ENCODE measurements around the gene CDC23. TPM values are rescaled to one million over a fixed set of nuclear protein-coding genes. Genes with fewer than 3 reads are reported as not detected.
A peak's percentile ranks its signal among the peaks of the same experiment; 100 is the strongest.

CDC23 gene
- total RNA-seq, 1 donor from 2014 or later, result 30.8 TPM

- Mint-ChIP-seq H3K27ac (ENCODE audit: unreplicated experiment) (peak overlapping the region; percentile 79), H3K36me3 (ENCODE audit: low read depth) (peaks cover 2% of the 10 kb centered on the region), H3K9me3 (ENCODE audit: low read depth) (peaks cover 4% of the 10 kb centered on the region), H3K27me3 (ENCODE audit: low read depth) (no peaks in the 10 kb centered on the region), H3K4me3 (ENCODE audit: unreplicated experiment) (no peak overlapping the region), H3K4me1 (ENCODE audit: low read depth) (peaks cover 18% of the 10 kb centered on the region)
- no peak for DNase-seq (ENCODE audit: low spot score)
- TF ChIP-seq CTCF (IDR thresholded peaks at IDR 0.05), result no peak
These were observed 17.1 kb upstream of the CDC23 start for GRCh38 chr5:138230261-138230660.

- DNase-seq (ENCODE audit: low spot score), result no peak
- no peaks in the 10 kb centered on the region for H3K27me3 Mint-ChIP-seq (ENCODE audit: low read depth)
- no peak for TF ChIP-seq CTCF (IDR thresholded peaks at IDR 0.05)
- peaks cover 4% of the 10 kb centered on the region for H3K9me3 Mint-ChIP-seq (ENCODE audit: low read depth)
- H3K27ac Mint-ChIP-seq (ENCODE audit: unreplicated experiment), result no peak overlapping the region
- H3K4me3 Mint-ChIP-seq (ENCODE audit: unreplicated experiment), result no peak overlapping the region
- H3K36me3 Mint-ChIP-seq (ENCODE audit: low read depth), result peaks cover 2% of the 10 kb centered on the region
- H3K4me1 Mint-ChIP-seq (ENCODE audit: low read depth), result peaks cover 18% of the 10 kb centered on the region
These were observed 16.3 kb upstream of the CDC23 start for GRCh38 chr5:138229387-138229786.

GRCh38 chr5:138226910-138227309 lies 13.8 kb upstream of the CDC23 start:
- Mint-ChIP-seq H3K27ac (ENCODE audit: unreplicated experiment) (no peak overlapping the region), H3K36me3 (ENCODE audit: low read depth) (peaks cover 2% of the 10 kb centered on the region), H3K4me1 (ENCODE audit: low read depth) (peaks cover 24% of the 10 kb centered on the region), H3K9me3 (ENCODE audit: low read depth) (peaks cover 4% of the 10 kb centered on the region), H3K27me3 (ENCODE audit: low read depth) (no peaks in the 10 kb centered on the region), H3K4me3 (ENCODE audit: unreplicated experiment) (no peak overlapping the region)
- no peak for TF ChIP-seq CTCF (IDR thresholded peaks at IDR 0.05)
- DNase-seq (ENCODE audit: low spot score), result no peak

- H3K36me3 Mint-ChIP-seq (ENCODE audit: low read depth), result peaks cover 2% of the 10 kb centered on the region
- H3K27me3 Mint-ChIP-seq (ENCODE audit: low read depth), result no peaks in the 10 kb centered on the region
- peaks cover 4% of the 10 kb centered on the region for H3K9me3 Mint-ChIP-seq (ENCODE audit: low read depth)
- no peak overlapping the region for H3K4me3 Mint-ChIP-seq (ENCODE audit: unreplicated experiment)
- no peak for DNase-seq (ENCODE audit: low spot score)
- peaks cover 6% of the 10 kb centered on the region for H3K4me1 Mint-ChIP-seq (ENCODE audit: low read depth)
- H3K27ac Mint-ChIP-seq (ENCODE audit: unreplicated experiment), result no peak overlapping the region
- no peak for TF ChIP-seq CTCF (IDR thresholded peaks at IDR 0.05)
These were observed 11.6 kb upstream of the CDC23 start for GRCh38 chr5:138224712-138225111.

GRCh38 chr5:138223532-138223931 lies 10.4 kb upstream of the CDC23 start:
- Mint-ChIP-seq H3K4me3 (ENCODE audit: unreplicated experiment) (no peak overlapping the region), H3K27me3 (ENCODE audit: low read depth) (no peaks in the 10 kb centered on the region), H3K36me3 (ENCODE audit: low read depth) (peaks cover 2% of the 10 kb centered on the region), H3K27ac (ENCODE audit: unreplicated experiment) (no peak overlapping the region), H3K4me1 (ENCODE audit: low read depth) (peaks cover 6% of the 10 kb centered on the region), H3K9me3 (ENCODE audit: low read depth) (peaks cover 4% of the 10 kb centered on the region)
- DNase-seq (ENCODE audit: low spot score), result no peak
- no peak for TF ChIP-seq CTCF (IDR thresholded peaks at IDR 0.05)
